H7 (cell line): ENCODE results near the gene BBS2. TPM values are rescaled to one million over a fixed set of nuclear protein-coding genes. Genes with fewer than 3 reads are reported as not detected.
"Not testable (repeated sequence)": the region's sequence is repeated elsewhere in the genome, so short reads cannot be mapped to it uniquely, and the experiment has no call there.

Experiments
- DNase-seq: peaks from one replicate; pipeline ENCODE4 v3.0.0; 2012
- H3K27me3 ChIP-seq: 2 replicates; pipeline ENCODE4 v1.6.0; 2011; ENCODE audit warnings: mild to moderate bottlenecking, low read length; ENCODE audit not compliant: control insufficient read depth, insufficient read depth
- H3K36me3 ChIP-seq: replicated peaks from 2 replicates; pipeline ENCODE4 v1.5.1; 2011; ENCODE audit warnings: low read length; ENCODE audit not compliant: control insufficient read depth, insufficient read depth
- H3K4me3 ChIP-seq: 2 replicates; pipeline ENCODE4 v1.5.1; 2011; ENCODE audit warnings: low read depth, mild to moderate bottlenecking, control low read depth, low read length, moderate library complexity; ENCODE audit not compliant: insufficient read depth
- total RNA-seq: library from RNA; depleted of rRNA; stranded (reverse); fragments of >200 nt; shearing (Covaris generic); gene quantifications from 2 replicates; pipeline ENCODE4 v1.2.3, GENCODE V29; 2014

Gene BBS2
- total RNA-seq, 1 experiment from 2014 or later: 22.2 TPM

DNA sequence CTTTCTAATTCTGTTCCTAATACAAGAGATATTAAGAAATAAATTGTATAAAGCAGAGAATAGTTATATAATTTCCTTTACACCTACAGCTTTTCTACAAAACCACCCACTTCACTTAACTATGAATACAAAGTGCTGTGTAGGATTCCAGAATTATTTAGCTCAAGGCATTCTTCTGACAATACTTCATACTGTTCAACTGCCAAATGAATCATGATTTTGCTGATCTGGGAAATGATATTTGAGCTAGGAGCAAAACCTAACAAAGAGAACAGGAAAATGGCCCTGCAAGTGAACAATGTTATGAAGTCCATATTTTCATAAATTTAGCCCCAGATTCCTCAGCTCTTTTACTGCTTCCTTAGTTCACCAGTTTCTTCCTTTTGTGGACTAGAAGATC lies 12.9 kb downstream of the BBS2 start:
- Histone ChIP-seq H3K4me3 (no peak overlapping the region), H3K27me3 (no peaks in the 10 kb centered on the region), H3K36me3 (no peaks in the 10 kb centered on the region; the same call in none of the 2 replicates)
- DNase-seq: no peak

DNA sequence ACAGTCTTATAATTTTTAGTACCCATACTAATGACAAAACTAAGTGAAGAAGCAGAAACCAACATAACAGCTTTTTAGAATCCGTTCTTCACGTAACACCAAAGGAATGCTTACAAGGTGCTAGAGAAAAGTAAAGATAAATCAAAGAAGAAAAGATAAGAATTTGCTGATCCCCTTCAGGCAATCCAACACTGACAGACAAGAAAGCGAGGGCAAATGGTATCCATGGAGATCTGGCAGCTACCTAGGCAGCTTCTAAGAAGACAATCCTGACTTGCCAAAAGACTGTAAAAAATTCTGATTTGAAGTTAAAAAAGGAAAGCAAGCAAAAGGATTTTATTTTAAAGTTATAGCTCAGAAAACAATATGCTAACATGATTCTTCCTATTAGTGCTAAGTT lies 14.6 kb downstream of the BBS2 start:
- Histone ChIP-seq H3K4me3 (no peak overlapping the region), H3K27me3 (no peaks in the 10 kb centered on the region), H3K36me3 (peaks cover 1% of the 10 kb centered on the region)
- no peak for DNase-seq

DNA sequence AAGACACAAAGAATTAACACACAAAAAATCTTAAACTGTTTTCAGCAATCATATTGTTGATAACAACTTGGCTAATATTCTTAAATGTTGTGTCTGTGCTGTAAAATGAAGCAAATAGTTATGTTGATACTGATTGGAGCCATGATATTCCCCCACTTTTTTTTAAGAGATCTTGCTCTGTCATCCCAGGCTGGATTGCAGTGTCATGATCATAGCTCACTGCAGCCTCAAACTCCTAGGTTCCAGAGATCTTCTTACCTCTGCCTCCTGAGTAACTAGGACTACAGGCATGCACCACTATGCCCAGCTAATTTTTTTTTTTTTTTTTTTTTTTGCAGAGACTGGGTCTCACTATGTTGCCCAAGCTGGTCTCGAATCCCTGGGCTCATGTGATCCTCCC lies 26.0 kb downstream of the BBS2 start:
- no peak overlapping the region for H3K4me3 ChIP-seq
- no peak for DNase-seq
- no peaks in the 10 kb centered on the region for H3K27me3 ChIP-seq
- H3K36me3 ChIP-seq: no peaks in the 10 kb centered on the region

DNA sequence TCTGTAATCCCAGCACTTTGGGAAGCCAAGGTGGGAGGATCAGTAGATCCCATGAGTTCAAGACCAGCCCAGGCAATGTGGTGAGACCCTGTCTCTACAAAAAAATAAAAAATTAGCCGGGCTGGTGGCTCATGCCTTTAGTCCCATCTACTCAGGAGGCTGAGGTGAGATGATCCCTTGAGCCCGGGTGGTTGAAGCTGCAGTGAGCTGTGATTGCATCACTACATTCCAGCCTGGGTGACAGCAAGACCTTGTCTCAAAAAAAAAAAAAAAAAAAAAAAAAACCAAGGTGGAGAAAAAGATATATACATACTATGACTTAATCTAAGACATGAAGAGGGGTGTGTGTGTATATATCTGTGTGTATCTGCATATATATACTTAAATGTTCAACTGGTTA lies 26.7 kb downstream of the BBS2 start:
- Histone ChIP-seq H3K27me3 (no peaks in the 10 kb centered on the region), H3K4me3 (no peak overlapping the region), H3K36me3 (no peaks in the 10 kb centered on the region)
- no peak for DNase-seq

DNA sequence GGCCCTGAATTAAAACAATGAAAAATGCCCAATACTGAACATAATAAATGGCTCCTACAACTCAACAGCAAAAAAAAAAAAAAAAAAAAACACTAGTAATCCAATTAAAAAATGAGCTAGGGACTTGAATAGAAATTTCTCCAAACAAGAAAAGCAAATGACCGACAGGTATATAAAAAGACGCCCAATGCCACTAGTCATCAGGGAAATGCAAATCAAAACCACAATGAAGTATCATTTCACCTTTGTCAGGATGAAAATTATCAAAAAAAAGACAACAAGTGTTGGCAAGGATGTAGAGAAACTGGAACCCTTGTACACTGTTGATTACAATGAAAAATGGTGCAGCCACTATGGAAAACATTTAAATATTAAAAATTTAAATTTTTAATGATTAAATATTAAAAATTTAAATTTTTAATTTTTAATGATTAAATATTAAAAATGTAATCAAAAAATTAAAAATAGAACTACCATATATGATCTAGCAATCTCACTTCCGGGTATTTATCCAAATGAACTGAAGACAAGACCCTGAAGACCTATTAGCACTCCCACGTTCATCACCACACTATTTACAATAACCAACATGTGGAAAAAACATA lies 28.1 kb downstream of the BBS2 start:
- H3K27me3 ChIP-seq: no peaks in the 10 kb centered on the region

DNA sequence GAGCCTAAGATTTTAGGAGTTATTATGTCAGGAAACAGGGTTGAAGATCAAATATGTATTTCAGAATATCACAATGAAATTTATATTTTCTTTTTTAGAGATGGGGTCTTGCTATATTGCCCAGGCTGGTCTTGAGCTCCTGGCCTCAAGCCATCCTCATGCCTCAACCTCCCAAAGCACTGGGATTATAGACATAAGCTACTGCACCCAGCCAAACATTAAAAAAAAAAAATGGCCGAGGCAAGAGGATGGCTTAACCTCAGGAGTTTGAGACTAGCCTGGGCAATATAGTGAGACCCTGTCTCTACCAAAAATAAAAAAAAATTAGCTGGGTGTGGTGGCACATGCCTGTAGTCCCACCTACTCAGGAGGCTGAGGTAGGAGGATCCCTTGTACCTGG lies 31.0 kb downstream of the BBS2 start:
- H3K4me3 ChIP-seq, DNase-seq, H3K36me3 ChIP-seq, H3K27me3 ChIP-seq: not testable (repeated sequence)

More for the DNA sequence above, 28.1 kb downstream of the BBS2 start:
- Histone ChIP-seq H3K4me3 (no peak overlapping the region), H3K36me3 (no peaks in the 10 kb centered on the region)
- no peak for DNase-seq

DNA sequence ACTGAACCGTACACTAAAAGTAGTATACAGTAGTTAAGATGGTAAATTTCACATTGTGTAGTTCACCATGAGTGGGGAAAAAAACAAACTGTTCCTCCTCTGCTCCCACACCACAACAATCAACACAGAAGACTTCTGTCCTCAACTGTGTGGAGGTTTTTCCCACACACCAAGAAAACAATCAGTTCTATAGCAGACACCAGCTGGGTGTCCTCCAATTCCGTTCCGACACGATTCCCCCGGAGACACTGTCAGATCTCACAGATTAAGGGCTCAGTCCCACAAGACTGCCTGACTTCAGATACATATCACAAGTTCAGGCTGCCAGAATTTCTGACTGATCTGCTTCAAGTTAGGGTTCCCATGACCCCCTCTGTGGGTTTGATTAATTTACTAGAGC lies 31.8 kb downstream of the BBS2 start:
- no peaks in the 10 kb centered on the region for H3K27me3 ChIP-seq
- H3K4me3 ChIP-seq: no peak overlapping the region
- no peak for DNase-seq
- H3K36me3 ChIP-seq: no peaks in the 10 kb centered on the region

DNA sequence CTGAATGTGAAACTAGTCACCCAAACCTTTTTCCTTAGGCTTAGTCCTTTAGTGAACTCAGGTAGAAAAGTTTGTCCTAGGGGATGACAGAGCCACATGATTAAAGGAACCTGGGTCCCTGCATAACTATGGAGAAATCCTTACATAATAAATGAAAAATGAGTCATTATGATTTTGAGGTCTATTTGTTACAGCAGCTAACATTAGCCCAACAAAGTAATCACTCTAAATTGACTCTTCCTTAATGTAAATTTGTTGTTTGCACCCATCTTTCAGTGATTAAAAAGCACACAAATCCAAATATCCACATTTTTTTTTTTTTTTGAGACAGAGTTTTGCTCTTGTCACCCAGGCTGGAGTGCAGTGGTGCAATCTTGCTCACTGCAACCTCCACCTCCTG lies 36.4 kb downstream of the BBS2 start:
- no peak for DNase-seq
- Histone ChIP-seq H3K4me3 (no peak overlapping the region), H3K36me3 (peaks cover 1% of the 10 kb centered on the region), H3K27me3 (no peaks in the 10 kb centered on the region)

DNA sequence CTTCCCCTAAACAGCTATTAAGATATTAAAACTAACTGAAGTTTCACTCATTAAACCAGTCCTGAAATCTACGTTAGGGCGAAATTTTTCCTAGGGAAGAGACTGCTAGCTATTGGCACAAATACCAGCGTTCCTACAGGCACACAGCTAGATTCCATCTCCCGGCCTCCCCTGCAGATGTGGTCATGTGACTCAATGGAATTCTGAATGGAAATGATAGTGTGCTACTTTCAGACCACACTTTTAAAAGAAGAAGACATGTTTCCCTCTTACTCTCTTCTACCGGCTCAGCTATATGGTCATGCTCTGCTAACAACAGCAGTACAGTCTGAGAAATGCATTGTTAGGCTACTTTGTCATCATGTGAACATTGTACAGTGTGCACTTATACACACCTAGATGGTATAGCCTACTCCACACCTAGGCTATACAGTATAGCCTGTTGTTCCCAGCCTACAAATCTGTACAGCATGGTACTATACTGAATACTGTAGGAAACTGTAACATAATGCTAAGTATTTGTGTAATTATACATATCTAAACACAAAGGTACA lies 37.1 kb downstream of the BBS2 start:
- H3K36me3 ChIP-seq: peaks cover 4% of the 10 kb centered on the region
- DNase-seq: no peak

DNA sequence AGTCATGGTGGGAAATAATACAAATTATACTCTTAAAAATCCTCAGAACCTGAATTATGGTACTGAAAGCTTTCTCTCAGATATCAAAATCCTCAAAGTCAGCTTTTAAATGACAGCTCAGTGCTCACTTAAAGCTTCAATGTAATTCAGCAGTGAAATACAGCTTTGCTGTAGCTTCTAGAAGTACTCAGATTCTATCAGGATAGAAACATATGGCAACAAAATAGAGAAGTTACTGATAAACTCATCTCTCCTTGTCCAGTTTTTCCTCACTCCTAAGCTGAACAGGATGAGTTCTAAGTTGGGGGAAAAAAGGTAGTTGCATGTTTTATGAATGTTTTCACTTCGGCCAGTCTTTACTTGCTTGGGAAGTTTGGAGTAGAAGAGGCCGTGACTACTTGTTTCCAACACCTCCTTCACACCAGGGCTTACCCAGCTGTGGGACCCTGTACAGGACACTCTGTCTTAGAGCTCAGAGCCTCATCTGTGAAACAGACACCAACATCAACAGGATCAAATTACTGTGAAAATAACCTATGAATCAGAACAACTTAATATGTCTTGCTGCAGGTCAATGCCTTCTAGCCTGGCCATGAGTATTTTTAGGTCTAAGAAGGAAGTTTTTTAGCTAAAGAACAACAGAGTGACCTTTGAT lies 38.2 kb downstream of the BBS2 start:
- H3K27me3 ChIP-seq: no peaks in the 10 kb centered on the region
- DNase-seq: no peak
- peaks cover 8% of the 10 kb centered on the region for H3K36me3 ChIP-seq
- H3K4me3 ChIP-seq: no peak overlapping the region

More for the DNA sequence above, 37.1 kb downstream of the BBS2 start:
- Histone ChIP-seq H3K4me3 (no peak overlapping the region), H3K27me3 (no peaks in the 10 kb centered on the region)

DNA sequence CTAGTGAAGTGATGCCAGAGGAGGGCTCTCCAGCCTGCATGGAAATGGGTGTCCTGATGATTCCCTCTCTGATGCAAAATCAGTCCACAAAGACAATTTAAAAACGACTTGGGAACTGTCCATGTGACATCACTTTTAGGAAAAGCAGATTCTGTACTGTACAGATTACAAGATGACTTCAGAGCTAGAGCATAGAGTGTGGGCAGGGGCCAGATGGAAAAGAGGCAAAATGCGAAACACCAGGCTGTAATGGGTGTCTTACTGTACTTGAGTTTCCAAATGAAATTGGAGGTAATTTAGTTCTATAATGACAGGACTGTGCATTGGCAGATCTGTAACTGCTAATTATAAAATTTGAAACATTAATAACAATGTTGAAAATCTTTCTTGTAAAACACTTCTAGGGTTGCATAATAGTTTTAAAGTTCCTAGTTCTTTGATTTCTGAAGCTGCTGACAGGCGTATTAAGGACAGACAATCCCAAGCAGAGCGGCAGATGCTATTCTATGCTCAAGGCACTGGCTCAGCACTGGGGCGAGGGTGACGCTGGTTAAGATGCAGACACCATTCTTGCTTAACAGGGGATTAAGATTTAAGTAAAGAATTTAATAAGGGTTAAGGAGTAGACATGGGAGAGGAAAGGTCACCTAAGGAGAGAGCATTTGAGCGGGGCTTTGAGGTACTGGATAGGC lies 38.9 kb downstream of the BBS2 start:
- no peak for DNase-seq
- H3K4me3 ChIP-seq: no peak overlapping the region
- peaks cover 11% of the 10 kb centered on the region for H3K36me3 ChIP-seq
- H3K27me3 ChIP-seq: no peaks in the 10 kb centered on the region

DNA sequence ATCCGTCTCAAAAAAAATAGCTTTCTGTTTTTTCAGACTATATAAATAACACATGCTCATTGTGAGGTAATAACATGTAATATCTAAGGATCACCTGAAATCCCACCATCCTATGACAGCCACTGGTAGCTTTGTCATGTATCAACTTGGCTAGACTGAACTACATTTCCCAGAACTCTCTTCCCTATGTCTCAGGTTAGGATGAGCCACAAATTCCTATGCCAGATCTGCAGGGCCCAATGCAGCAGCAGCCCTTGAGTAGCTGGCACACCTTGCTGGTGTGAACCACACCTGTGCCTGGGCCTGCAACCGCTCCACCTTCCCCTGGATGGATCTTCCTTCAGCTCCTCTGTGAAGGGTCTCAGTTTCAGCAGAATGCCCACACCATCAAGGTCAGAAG lies 40.4 kb downstream of the BBS2 start:
- Histone ChIP-seq H3K27me3 (no peaks in the 10 kb centered on the region), H3K4me3 (no peak overlapping the region), H3K36me3 (peaks cover 17% of the 10 kb centered on the region)
- DNase-seq: no peak

DNA sequence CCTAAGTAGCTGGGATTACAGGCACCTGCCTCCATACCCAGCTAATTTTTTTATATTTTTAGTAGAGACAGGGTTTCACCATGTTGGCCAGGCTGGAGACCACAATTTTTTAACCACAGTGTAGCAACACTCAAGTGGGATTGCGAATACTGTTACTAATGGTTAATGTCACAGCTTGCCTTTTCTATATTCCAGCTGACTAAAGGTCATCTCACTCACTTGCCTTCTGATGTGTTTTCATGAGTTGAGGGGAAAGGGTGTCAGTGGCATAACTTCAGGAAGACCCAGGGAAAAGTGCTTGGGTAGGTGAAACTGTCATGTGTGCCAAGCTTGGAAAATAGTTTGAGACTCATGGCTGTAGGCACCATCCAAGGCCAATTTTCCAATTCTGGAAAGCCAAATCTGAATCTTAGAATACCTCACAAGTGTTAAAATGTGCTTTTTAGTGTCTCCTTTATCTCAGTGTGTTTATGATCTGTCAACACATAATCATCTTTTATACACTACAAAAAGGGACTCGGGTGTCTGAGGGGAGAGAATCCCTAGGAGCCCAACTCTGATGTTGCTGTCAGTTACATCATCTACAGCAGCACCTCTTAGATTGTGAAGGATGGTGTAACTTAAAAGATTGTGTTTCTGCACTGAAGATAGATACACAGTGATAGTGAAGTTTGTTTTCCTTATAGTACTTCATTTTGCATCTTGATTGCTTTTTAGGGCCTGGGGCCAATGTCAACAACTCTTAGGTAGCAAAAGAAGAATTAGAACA lies 41.4 kb downstream of the BBS2 start:
- peaks cover 17% of the 10 kb centered on the region for H3K36me3 ChIP-seq

DNA sequence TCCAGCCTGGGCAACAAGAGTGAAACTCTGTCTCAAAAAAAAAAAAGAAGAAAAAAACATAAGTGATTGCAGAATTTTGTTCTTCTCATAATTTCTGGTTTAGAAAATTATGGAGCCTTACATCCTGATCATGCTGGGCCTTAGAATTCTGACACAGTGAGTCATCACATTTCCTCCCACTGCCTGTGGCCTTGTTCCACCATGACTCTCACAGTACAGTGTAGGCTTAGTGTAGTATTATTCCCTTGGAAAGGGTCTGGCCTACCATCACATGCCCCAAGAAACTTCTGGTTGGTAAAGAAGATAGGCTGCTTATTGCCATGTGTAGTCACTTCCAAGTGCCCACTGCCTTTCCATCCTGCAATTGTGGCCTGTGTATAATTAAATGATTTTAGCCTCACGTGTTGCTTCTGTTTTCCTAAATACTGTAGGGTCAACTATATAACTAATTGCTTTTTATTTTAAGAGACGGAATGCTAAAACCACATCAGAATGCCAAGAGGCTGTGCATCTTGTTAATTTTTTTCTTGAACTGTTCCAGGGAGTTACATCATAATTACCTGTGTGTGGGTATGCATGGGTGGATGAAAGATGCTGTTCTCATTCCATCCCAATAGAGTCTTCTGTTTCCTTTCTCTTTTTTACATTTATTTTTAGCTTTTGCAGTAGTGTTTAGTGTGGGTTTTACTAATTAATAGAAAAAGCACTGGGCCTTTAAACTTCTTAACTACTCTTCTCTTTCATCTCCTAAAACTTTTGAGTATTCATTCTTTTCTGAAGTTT lies 42.5 kb downstream of the BBS2 start:
- H3K27me3 ChIP-seq: no peaks in the 10 kb centered on the region
- peaks cover 17% of the 10 kb centered on the region for H3K36me3 ChIP-seq
- DNase-seq: no peak
- no peak overlapping the region for H3K4me3 ChIP-seq

More for the DNA sequence above, 41.4 kb downstream of the BBS2 start:
- H3K4me3 ChIP-seq: no peak overlapping the region
- no peak for DNase-seq
- H3K27me3 ChIP-seq: no peaks in the 10 kb centered on the region
